Measurements from ENCODE around the gene PRR30.
"Not testable (repeated sequence)": the region's sequence is repeated elsewhere in the genome, so short reads cannot be mapped to it uniquely, and the experiment has no call there.

The PRR30 gene

DNA sequence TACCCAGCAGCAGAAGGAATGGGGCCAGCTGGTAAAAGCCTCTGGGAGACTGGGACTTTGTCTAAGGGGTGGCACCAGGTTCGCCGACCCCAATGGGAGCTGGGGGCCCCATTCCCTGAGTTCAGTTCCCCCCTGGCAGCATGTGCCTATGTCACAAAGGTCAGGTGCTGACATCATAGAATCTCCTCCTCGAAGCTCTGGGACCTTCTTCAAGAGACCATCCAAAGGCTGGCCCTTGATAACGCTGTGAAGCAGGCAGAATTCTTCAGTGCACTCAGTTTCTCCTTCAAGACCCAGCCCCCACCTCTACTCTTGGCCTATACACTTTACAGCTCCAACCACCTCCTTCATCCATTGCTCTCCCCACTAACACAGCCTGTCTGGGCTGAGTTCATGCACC lies at the start of gene PRR30:
PRR30 (minus strand) TSS at position 101 of the 400 bp plus-strand sequence. CDS start 1,081 bp downstream, outside the sequence.
- no peak for DNase-seq (ENCODE audit: low spot score)

DNA sequence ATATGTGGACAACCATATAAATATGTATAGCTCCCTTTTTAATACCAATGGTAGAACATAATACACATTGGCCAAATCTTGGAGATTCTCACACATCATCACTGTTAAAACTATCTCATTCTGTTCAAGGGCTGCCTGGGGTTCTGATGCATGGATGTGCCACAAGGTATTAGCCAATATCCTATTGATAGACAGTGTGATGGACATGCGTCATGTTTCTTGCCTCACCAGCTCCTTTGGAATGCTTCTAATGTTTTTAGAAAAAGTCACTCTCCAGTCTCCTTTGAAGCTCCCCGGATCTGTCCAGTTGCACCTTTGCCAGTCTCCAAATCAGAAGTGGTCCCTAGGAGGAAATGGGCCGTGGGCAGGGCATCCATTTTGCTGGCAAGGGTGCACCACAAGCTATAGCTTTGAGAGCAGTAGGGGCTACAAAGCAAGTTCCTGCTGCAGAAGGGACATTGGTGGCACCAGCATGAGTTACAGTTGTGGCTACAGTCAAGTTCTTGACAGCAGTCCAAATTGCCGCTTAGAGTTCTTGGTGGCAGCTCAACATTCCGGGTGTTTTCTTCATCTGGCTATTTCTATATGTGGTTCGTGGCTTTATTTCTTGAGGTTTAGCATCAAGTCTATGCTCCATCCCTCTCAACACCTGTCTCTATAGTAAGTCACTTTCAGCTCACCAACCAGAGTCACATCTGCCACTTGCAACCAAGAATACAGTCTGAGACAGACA lies 47.6 kb upstream of the PRR30 start:
- no peak for DNase-seq (ENCODE audit: low spot score)

DNA sequence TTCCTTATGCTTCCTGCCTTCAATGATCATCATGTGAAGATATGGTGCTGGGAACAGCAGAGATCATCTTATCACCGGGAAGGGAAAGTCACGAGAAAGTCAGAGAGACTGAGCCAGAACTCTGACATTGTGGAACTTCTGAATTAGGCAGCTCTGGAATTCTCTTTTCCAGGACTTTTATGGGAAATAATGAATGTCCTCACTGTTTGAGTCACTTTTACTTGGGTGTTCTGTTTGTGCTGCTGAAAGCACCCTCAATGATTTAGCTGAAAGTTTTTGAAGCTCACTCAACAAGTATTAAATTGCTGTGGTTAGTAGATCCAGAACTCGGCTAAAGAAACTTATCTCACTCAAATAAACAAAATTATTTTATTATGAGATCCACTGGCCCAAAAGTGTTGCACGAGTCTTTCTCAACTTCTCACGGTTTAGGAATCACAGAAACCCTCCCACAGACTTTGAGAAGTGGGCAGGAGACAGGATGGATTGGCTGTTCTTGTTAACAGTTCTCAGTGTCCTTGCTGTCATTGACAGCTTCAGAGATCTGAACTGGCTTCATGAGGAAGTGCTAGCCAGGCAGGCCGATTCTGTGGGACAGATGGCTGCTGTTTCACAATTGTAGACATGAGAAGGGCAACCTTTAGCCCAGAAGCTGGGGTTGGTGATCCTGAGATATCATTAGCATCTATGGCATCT lies 46.3 kb upstream of the PRR30 start:
- DNase-seq (ENCODE audit: low spot score), result peak; percentile 25

DNA sequence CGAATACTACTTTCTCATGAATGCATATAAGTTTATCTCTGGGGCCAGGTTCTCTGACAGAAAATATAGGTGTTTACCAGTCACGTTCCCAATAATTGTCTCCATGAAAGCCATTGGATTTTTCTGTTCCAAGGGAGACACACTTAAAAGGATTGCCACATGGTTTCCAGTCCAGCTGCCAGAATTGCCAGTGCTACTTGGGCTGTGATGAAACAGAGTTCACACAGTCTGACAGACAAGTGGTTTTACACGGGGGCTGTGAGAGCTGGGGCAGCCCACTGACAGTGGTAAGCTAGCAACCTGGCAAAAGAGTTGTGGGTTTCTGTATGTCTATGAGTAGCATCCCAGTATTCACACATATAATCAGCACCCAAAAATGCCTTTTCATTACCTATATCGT lies 44.9 kb upstream of the PRR30 start:
- DNase-seq (ENCODE audit: low spot score), result no peak

DNA sequence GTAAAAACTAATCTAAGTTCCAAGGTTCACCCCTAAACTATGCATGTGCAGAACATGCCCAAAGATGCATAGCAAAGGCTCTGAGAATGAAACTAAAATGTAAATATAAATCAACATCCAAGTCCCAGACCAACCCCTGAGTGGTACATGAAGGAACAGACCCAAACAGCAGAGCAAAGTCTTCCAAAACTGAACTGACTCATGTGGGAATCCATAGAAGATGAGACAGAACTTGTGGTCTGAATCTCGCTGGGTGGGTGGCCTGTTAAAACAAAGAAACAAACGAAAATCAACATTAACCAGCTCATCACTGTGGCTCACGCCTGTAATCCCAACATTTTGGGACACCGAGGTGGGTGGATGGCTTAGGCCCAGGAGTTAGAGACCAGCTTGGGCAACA lies 43.1 kb upstream of the PRR30 start:
- no peak for DNase-seq (ENCODE audit: low spot score)

DNA sequence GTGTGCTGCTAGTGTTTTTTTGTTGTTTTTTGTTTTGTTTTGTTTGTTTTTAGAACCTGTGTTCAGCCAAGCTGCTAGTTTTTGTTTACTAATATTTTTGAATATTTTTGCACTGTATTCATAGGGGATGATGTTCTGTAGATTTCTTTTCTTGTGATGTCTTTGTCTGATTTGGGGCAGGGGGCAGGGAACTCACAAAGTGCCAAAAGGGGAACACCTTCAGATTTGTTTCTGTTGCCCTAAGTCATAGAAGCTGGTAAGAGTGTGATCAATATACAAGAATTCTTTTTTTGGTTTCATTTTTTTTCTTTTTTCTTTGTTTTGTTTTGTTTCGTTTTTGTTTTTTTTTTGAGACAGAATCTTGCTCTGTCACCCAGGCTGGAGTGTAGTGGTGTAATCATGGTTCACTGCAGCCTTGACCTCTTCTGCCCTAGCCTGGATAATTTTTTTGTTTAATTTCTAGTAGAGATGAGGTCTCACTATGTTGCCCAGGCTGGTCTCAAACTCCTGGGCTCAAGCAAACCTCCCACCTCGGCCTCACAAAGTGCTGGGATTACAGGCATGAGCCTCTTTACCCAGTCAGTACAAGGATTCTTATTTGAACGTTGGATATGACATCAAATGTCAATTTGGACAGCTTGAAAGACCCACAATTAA lies 40.3 kb upstream of the PRR30 start:
- DNase-seq (ENCODE audit: low spot score), result no peak

DNA sequence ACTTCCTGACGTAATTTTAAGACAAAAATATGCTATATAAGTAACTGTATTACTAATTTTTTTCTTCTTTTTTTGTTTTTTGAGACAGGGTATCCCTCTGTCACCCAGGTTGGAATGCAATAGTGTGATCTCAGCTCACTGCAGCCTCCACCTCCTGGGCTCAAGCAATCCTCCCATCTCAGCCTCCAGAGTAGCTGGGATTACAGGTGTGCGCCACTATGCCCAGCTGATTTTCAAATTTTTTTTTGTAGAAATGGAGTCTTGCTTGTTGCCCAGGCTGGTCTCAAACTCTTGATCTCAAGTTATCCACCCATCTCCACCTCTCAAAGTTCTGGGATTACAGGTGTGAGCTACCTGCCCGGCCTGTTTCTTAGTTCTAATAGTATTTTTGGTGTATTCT lies 39.3 kb upstream of the PRR30 start:
- DNase-seq (ENCODE audit: low spot score), result no peak

DNA sequence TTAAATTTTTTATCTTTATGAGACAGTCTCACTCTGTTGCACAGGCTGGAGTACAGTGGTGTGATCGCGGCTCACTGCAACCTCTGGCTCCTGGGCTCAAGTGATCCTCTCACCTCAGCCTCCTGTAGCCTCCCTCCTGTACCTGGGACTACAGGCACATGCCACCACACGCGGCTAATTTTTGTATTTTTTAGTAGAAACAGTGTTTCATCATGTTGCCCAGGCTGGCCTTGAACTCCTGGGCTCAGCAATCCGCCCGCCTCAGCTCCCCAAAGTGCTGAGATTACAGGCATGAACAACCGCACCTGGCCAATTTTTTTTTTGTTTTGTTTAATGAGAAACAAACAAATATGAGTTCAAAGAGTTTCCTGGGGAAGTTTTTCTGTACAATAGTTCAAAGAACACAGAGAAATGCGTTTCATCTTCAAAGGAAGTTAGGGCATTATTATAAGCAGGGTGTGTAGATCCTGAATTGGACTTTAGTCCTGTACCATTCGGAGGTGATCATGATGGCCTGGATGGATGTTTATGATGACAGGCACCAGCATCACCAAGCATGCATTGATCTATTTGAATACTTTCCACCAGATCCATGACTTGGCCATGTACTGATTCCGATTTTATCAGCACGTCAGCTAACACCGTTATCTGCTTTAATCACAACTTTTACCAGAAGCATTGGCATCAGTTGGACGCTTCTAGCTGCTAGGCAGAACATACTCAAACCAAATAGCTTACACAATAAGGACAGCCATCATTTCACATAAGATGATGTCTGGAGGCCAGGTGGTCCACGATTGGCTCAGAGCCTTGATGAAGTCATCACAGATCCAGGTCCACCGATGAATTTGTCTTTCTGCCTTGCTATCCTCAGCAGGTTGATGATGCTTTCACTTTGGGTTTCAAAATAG lies 38.5 kb upstream of the PRR30 start:
- no peak for DNase-seq (ENCODE audit: low spot score)

DNA sequence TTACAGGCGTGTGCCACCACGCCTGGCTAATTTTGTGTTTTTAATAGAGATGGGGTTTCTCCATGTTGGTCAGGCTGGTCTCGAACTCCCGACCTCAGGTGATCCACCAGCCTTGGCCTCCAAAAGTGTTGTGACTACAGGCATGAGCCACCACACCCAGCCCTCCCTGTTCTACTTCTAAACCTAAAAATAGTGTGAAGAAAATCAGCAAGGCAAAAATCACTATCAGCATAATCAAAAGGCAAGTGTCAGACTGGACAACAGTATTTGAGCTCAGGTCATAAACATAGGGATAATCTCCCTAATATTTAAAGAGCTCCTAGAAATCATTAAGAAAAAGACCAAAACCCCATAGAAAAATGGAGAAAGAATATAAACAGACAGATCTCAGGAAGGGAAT lies 36.6 kb upstream of the PRR30 start:
- not testable (repeated sequence) for DNase-seq (ENCODE audit: low spot score)

DNA sequence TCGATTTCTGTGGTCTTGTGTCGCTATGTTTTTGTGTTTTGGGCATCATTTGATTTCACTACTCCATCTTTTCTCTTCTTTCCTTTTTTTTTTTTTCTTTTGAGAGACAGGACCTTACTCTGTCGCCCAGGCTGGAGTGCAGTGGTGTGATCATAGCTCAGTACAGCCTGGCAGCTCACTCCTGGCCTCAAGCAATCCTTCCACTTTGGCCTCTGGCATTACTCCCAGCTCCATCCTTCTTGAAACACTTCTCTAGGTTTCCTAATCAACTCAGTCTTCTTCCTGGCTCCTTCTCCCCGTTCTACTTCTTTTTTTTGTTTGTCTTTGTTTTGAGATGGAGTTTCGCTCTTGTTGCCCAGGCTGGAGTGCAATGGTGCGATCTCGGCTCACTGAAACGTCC lies 36.1 kb upstream of the PRR30 start:
- no peak for DNase-seq (ENCODE audit: low spot score)

DNA sequence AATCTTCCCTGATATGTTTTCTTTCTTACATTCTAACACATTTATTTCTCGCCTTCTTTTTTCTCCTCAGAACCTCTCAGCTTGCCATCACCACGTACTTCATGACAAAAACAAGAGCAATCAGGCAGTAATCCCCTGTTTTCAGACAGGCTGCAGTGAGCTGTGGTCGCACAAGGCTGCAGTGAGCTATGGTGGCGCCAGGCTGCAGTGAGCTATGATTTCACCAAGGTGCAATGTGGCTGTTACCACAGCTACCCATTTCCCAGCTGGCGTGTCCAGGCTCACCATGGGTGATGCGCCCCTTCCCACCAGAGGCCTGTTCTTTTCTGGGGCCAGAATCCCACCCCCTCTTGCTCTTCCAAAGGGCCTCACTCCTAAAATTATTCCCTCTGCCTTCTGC lies 35.4 kb upstream of the PRR30 start:
- no peak for DNase-seq (ENCODE audit: low spot score)

DNA sequence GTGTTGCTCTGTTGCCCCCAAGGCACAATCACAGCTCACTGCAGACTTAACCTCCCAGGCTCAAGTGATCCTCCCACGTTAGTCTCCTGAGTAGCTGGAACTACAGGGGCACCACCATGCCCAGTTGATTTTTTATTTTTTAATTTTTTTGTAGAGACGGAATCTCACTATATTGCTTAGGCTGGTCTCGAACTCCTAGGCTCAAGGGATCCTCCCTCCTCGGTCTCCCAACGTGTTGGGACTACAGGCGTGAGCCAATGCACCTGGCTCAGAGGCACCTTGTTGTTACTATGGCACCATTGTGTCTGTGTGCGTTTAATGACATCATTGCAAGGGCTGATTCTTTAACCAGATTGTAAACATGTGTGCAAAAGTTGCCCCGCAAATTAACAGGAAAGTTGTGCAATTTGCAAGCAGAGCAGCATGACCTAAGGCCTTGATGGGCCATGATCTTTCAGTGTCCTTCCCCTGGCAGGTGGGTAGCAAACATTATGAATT lies 32.2 kb upstream of the PRR30 start:
- DNase-seq (ENCODE audit: low spot score), result no peak

DNA sequence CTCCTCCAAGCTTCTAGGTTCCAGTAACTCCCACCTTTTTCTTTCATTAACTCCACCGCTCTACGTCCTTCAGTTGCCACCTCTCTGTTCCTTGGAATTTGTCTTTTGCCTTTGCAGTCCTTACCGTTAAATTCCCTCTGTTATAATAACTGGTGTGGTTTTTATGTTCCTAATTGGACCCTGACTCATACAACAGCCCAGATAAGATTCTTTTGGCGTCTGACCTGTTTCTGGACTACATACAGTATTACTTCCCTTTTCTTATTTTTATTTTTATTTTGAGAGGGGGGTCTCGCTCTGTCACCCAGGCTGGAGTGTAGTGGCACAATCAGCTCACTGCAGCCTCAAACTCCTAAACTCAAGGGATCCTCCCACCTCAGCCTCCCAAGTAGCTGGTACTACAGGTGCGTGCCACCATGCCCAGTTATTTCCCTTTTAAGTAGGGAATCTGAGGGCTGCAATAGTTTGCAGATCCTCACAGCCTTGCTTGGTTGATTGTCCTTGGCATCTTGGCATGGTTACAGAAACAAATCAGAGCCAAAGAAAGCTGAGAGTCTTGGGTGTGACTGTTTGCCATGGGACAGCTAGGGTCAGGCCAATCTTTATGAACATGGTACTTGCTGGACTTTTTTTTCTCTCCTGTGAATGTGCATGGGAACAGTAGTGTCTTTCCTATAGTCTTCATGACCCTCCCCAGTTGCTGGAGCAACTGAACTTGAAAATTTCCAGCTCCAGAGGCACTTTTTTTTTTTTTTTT lies 31.5 kb upstream of the PRR30 start:
- DNase-seq (ENCODE audit: low spot score), result no peak

DNA sequence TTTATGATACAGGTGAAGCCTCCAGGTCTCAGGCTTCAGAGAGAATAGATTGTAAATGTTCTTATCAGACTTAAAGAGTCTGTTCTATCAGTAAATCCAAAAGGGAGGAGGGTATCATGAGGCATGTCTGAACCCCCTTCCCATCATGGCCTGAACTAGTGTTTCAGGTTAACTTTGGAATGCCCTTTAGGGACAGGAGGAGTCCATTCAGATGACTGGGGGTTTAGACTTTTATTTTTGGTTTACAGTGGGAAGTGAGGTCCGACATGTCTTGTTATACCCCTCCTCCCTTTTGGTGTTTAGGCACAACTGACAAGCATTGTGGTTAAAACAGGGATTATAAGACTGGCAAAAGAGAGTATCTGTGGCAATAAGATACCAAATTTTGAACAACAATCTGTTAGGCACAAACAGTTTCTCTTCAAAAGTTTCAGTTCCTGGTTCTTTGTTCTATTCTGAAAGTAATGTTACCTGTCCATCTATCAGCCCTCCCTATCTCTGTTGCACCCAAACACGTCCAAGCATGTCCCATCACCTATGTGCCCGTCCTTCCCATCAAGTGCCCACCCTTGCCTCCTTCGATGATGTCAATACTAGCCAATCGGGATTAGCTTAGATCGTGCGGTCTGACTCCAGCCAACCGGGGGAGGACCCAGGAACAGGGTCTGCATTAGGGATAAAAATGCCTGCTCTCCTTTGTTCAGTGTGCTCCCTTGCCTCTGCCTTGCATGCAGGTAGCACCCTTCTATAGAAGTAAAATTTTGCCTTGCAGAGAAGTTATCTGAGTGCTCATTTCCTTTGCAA lies 26.0 kb upstream of the PRR30 start:
- no peak for DNase-seq (ENCODE audit: low spot score)

DNA sequence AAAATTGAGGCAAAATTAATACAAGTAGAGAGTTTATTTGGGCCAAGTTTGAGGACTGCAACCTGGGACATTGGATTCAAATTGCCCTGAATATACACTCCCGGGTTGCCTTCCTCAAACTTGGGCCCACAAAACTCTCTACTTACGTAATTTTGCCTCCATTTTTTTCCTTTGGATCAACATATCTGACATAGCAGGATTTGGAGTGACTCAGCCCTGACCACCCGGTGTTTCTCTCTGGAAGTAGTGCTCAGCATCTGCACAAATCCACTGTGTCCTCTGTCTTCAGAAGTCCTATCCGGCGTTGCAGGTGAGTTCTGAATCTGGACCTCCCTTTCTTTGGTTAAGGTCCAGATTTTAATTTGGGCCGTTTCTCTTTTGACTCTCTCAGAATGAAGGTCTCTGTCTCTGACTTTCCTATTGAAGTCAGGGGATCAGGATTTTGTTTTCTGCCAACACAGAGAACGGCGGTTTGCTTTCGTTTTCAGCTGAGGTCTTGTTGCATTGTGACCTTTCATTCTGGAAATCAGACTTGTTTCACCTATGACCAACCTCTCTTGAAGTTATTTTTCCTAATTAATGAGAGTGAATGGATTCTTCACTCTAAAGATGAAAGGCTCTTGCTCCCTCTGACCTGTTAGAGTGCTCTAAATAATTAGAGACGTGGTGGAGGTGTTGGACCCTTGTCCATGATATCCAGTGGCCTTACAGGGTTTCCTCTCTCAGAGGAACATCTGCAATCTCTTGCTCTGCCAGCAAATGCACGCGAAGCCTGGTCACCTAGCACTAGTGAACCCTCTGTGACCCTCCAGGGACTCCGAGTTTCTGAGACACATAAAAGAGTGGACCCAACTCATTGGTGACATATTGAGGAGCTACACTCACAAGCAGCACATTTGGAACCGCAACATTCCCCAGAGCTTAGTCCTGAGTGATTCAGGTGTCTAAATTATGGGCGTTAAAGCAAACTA lies 23.2 kb upstream of the PRR30 start:
- no peak for DNase-seq (ENCODE audit: low spot score)

DNA sequence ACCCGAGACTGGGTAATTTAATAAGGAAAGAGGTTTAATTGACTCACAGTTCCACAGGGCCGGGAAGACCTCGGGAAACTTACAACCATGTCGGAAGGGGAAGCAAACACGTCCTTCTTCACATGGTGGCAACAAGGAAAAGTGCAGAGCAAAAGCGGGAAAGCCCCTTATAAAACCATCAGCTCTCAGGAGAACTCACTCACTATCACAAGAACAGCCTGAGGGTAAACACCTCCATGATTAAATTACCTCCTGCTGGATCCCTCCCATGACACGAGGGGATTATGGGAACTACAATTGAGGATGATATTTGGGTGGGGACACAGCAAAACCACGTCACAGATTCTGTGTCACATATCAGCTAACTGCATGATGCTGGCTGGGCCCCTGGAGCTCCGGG lies 21.0 kb upstream of the PRR30 start:
- DNase-seq (ENCODE audit: low spot score), result no peak

DNA sequence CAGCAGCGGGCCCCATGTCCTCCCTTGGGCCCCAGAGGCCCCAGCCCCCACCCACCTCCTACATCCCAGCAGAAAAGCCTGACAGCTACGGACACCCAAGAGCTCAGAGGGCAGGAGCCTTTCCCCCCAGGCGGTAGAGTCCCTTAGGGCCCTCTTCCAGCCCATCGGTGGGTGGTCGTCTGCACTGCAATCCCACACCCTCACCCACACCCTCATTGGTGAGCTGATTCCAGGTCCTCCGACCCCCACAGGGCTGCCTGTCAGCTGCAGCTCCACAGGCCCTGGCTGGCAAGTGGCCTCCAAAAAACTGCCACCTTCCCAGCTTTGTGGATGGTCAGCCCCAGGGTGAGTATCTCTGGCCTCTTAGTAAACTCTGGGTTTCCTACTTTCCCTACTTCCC lies 20.1 kb upstream of the PRR30 start:
- DNase-seq (ENCODE audit: low spot score), result no peak

DNA sequence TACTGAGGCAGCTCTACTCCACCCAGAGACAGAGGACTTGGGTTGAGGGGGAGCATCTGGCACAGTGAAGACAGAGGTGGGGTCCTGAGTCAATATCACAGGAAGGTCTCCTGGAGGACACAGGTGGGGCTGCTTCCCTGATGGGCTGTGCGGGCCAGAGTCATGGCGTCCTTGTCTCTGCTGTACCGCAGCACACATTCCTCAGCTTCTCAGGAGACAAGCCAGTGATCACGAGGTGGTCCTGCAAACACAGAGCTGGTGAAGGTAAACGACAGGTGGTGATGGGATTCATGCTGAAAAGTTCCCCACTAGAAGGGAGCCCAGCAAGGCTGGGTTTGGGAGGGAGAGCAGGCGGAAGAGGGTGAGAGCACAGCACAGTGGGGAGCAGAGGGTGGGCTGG lies 19.3 kb upstream of the PRR30 start:
- no peak for DNase-seq (ENCODE audit: low spot score)

DNA sequence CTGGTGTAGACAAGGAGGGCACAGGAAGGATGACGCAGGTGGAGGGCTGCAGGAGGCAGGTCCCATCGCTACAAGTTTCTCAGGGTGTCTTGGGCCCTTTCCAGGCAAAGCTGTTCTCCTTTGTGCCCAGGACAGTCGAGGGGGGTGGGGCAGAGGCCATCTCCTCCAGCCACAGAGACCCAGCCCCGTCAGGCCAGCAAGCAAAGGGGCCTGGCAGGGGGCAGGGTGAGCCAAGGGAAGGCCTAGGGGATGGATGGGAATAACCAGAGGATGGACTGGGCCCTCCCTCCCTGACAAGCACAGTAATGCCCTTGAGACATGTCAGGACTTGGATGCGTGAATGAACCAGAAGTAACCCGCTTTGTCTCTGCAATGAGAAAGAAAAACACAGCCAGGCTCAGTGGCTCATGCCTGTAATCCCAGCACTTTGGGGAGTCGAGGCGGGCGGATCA lies 15.9 kb upstream of the PRR30 start:
- no peak for DNase-seq (ENCODE audit: low spot score)

All from COLO829 (cell line).